GM18507 (cell line): ENCODE results near the gene ZNF664.

Source experiments
- DNase-seq: peaks from one replicate; pipeline ENCODE4 v3.0.0; 2011; ENCODE audit warnings: low read depth; ENCODE audit not compliant: insufficient read length; ENCODE audit errors: extremely low spot score
- FAIRE-seq: peaks from 2 replicates; lab custom pipeline; 2011; peaks lifted over from hg19 to GRCh38; lab: Jason Lieb, UNC

The ZNF664 gene

DNA sequence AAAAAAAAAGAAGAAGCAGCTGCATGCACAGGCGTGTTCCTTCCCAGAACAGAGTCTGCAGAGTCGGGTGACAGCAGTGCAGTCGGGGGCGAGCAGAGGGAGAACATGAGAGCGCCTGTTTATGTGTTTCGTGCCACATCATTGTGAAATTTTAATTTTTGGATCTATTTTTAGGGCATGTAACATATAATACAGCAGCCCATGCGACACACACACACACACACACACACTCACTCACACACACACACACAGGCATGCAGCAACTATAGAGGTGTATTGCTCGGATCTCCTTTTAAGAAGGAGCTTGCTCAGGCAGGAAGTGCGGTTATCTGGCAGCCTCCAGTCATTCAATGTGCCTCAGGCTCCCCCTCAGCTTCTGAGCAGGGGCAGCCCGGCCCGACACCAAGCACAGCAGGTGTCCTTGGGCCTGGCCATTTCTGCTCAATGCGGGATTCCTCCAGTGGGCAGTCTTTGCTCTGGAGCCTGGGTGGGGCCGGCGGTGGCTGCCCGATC, 71.8 kb downstream of the ZNF664 start:
- FAIRE-seq: no peak
- DNase-seq: no peak

DNA sequence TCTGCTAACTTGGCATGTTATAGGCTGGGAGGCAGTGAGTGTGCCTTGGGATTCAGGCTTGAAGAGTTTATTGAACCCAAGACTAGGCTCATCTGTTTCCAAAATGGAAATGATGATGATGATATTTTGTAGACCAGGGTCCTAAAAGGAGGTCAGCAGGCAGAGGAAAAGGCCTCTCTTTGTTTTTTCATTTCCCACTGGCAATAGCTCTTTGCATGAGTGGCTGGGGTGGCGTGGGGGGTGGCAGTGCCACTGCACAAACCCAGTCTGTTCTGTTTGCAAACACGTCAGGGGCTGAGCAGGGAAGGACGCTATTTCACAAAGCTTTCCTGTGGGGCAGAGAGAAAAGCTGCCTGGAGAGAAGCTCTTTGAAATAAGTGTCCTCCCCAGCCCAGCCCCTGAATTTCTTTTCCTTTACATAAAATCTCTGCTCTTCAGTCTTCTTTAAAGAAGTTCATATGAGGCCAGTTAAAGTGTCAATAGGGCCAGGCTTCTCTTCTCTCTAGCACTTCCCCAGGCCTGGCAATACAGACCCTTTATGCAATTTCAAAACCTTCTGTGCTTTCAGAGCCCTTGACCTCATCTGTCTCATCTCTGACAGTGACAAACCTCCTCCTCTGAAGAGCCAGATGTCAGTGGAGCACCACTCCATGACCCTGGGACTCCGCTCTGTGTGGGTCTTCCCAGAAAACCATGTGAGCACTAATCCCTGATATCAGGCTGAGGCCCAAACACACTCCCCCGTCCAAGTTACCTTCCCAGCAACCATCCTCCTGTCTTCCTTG, 72.8 kb downstream of the ZNF664 start:
- DNase-seq: no peak
- no peak for FAIRE-seq

DNA sequence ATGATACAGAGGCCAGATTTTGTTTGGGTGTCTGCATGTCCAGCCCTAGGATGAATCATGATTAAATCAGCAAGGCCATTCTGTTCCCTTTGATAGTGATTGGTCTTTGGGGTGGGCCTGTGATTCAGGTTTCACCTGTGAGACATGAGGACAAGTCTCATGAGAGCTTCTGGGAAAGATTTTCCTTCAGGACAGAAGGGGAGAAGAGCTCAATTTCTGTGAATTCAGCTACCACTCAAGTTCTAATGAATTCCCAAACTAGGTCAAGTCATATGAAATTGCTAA, 73.4 kb downstream of the ZNF664 start:
- DNase-seq: no peak
- no peak for FAIRE-seq

DNA sequence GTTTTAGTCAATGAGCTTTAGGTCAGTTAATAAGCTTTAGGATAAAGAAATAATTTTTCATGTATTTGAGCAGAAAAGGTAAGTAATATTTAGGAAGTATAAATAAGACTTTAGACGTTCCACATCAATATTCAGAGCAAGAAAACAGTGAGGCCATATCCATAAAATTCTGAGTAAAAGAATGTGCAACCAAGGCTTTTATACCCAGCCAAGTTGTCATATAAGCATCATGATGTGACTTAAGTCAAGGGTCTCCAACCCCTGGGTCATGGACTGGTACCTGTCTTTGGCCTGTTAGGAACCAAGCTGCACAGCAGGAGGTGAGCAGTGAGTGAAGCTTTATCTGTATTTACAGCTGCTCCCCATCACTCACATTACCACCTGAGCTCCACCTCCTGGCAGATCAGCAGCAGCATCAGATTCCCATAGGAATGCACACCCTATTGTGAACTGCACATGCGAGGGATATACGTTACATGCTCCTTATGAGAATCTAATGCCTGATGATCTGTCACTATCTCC, 74.1 kb downstream of the ZNF664 start:
- no peak for DNase-seq
- no peak for FAIRE-seq

DNA sequence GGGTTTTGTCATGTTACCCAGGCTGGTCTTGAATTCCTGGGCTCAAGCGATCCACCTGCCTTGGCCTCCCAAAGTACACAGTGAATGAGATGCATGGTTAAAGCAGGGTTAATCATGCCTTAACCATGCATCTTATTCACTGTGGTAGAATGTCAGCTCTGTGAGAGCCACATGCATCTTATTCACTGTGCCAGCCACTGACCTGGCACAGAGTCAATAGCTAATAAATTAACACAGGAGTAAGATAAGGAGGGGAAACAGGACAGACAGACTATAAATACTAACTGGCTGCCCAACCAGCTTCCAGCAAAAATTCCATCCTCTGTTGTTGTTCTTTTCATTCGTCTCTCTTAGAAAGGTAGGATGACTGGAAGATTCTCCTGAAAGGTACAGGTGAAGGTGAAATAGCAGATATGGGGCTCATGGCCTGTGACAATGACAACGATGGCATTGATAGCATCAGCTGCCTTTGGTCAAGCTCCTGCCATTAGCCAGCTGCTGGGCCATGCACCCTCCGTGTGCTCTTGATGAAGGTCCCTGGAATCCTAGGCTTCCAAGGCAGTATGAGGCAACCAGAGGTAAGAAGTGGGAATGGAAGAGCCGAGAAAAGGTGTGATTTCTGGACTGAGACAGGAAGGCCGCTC, 76.6 kb downstream of the ZNF664 start:
- no peak for FAIRE-seq
- no peak for DNase-seq

DNA sequence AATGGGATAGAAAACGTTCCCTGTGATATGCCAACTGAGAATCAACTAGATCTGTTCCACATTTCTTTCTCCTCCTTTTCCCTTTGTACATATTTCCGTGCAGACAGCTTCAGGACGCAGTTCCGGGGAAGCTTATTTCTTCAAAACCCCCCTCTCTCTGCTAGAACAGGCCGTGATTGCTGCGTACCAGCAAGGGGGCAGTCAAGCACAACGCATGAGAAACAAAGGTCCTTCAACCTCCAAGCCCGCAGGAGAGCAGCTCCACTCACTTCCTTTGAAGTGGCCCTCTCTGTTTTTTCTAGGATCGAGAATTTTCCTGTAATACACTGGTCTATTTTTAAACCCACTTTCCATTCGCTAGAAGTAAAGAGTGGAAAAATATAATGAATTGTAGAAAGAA, 80.8 kb downstream of the ZNF664 start:
- DNase-seq (no peak), FAIRE-seq (no peak)

DNA sequence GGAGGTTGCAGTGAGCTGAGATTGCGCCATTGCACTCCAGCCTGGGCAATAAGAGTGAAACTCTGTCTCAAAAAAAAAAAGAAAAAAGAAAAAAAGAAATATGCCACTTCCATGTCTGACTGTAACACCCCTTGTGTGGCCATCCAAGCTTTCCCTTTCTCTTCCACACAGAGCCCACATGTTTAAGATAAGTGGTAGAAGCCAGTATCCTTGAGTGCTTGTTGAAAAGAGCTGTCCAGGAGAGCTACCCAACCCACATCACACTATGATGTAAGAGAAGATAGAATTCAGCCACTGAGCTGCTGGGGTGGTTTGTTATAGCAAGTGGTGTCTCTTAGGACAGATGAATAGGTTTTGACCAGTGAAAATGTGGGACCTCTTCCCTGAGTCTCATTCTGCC, 82.1 kb downstream of the ZNF664 start:
- DNase-seq (no peak), FAIRE-seq (no peak)

DNA sequence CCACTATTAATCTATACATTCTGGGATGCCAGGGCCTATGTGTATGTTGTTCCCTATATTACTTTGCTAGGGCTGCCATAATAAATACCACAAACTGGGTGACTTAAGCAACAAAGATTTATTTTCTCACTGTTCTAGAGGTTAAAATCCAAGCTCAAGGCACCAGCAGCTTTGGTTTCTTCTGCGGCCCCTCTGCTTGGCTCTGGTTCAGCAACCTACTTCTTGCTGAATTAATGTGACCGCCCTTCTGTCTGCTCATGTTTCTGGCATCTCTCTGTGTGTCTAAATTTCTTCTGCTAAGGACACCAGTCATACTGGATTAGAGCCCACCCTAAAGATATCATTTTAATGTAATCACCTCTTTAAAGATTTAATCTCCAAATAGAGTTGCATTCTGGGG, 84.7 kb downstream of the ZNF664 start:
- DNase-seq (no peak), FAIRE-seq (no peak)

DNA sequence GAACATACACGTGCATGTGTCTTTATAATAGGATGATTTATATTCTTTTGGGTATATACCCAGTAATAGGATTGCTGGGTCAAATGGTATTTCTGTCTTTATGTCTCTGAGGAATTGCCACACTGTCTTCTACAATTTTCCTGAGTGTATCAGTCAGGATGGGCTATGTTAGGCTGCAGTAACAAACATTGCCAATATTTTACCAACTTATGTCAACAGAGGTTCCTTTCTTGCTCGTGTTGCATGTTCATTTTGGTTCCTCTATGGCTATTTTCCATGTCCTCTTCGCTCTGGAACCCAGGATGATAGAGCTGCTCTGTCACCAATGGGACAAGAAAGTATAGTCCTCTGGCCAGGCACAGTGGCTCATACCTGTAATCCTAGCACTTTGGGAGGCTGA, 86.7 kb downstream of the ZNF664 start:
- FAIRE-seq (no peak), DNase-seq (no peak)
